Occipital lobe (tissue), 2 donors: ENCODE measurements around the gene C17orf107. TPM values are rescaled to one million over a fixed set of nuclear protein-coding genes. Genes with fewer than 3 reads are reported as not detected.
A peak's percentile ranks its signal among the peaks of the same experiment; 100 is the strongest.
"Not testable (repeated sequence)": the region's sequence is repeated elsewhere in the genome, so short reads cannot be mapped to it uniquely, and the experiment has no call there.

Source experiments
- DNase-seq: peaks from one replicate; lab custom pipeline; 2025; lab: John Stamatoyannopoulos, UW
- total RNA-seq: library from RNA; depleted of rRNA; stranded (reverse); fragments of >200 nt; gene quantifications from one replicate; pipeline ENCODE4 v1.2.3, GENCODE V29; 2014

The C17orf107 gene
- 6.9 TPM for total RNA-seq

GRCh38 chr17:4899341-4900230 is at the start of gene C17orf107:
Gene C17orf107, plus strand, starts transcription at chr17:4899536. Its CDS starts 227 bp downstream, at chr17:4899763.
- DNase-seq, result peak; percentile 68

- no peak for DNase-seq
These were observed 49.1 kb upstream of the C17orf107 start for GRCh38 chr17:4850246-4850645.

- no peak for DNase-seq
These were observed 48.3 kb upstream of the C17orf107 start for GRCh38 chr17:4851084-4851483.

GRCh38 chr17:4852567-4853207 is 46.6 kb upstream of the C17orf107 start:
- DNase-seq, result no peak

GRCh38 chr17:4853208-4853671 is 46.1 kb upstream of the C17orf107 start:
- DNase-seq, result no peak

DNA sequence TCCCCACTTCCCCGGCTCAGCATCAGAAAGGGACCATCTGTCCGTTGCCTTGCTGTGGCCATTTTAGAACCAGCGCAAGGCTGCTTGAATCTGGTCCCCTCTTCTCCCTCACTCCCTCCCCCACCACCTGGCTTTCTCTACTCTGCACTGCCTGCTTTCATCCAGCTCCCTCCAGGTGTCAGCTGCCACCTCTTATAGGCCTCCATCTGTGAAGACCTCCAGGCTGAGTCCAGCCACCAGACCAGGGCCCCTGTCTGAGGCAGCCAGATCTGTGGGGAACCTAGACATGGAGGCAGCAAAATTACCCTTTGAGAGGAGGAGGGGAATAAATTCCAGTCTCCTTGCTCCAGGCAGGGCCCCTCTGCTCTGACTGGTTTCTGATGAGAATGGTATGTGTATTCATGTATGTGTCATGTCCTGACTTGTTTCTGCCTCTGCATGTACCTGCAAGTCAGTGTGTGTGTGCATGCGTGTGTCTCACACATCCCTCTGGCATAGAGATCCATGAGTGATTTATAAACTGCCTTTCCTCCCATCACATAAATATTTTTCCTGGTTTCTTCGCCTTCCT is 45.1 kb upstream of the C17orf107 start:
- DNase-seq, result no peak

DNA sequence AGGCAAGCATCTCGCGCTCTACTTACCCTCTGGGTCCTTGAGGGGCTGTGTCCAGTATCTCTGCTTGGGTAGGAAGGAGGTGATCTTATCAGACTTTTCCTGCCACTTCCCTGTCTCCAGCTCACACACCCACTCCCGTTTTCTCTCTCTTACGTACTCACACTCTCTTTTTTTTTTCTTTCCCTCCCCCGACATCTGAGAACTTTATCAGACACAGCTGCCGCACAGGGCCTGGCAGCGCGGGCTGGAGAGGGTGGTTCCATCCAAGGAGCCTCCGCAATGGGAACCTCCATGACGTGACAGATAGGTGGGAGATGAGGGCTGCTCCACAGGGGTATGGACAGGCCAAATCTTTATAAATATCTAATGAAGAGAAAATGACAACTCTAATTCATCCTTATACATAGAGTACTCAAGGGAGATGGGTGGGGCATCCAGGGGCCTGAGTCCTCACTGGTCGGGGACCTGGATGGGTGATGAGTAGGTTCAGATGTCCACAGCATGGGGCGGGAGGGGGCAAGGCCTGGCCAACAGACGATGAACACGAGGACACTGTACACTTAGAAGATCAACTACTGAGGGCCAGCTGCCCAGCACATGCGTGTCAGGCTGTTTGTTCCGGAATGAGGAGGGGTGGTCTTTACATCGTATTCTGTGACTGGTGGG is 42.9 kb upstream of the C17orf107 start:
- DNase-seq, result no peak

GRCh38 chr17:4856937-4857314 is 42.4 kb upstream of the C17orf107 start:
- DNase-seq, result peak; percentile 35

GRCh38 chr17:4857347-4857746 is 42.0 kb upstream of the C17orf107 start:
- DNase-seq, result not testable (repeated sequence)

- peak; percentile 66 for DNase-seq
These were observed 41.1 kb upstream of the C17orf107 start for GRCh38 chr17:4858068-4858881.

DNA sequence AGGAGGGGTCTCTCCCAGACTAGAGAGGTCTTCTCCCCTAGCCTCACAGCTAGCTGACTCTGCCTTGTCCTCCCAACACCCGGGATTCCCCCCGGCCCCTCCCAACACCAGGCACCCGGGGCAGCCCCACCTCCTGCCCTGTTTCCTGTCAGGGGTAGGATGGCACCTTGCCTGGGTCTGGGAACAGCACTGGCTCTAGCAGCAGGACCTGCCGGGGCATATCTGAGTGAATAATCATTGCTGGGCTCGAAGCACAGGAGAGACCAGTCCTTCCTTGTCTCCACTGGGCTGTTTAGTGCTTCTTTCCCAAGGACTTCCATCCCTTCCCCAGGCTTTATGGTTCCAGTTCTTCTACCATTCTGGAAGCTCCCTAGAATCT is 40.5 kb upstream of the C17orf107 start:
- no peak for DNase-seq

DNA sequence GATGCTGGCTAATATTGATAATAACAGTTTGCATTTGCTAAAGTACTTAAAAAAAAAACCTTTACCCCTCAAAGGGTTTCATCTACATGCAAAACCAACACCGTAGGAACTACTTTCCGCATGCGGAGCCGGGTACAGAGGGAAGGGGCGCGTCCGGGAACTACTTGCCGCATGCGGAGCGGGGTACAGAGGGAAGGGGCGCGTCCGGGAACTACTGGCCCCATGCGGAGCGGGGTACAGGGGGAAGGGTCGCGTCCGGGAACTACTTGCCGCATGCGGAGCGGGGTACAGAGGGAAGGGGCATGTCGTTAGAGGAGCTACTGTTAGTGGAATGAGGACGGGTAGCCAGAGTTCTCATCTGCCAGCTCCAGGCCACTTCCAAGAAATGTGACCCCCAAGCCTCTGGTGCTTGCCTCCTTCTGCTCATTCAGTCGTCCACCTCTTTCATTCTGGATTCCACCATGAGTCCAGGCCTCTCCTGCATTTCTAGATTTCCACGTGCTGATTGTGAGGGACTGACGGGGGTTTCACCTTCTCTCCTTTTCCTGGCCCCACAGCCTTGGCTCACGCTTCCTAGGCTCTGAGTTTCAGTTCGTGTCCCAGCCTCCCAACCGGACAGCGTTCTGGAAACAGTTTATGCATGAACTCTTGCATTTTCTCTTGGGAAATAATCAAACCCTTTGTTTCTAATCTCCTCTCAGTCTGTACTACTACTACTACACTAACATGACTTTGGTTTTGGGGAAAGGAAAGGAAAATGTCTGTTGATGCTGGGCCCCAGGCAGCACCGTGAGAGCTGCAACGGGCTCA is 39.3 kb upstream of the C17orf107 start:
- no peak for DNase-seq

- DNase-seq, result no peak
These were observed 38.7 kb upstream of the C17orf107 start for GRCh38 chr17:4860651-4861050.

GRCh38 chr17:4861052-4861451 is 38.3 kb upstream of the C17orf107 start:
- no peak for DNase-seq

GRCh38 chr17:4862720-4863119 is 36.6 kb upstream of the C17orf107 start:
- DNase-seq, result no peak

DNA sequence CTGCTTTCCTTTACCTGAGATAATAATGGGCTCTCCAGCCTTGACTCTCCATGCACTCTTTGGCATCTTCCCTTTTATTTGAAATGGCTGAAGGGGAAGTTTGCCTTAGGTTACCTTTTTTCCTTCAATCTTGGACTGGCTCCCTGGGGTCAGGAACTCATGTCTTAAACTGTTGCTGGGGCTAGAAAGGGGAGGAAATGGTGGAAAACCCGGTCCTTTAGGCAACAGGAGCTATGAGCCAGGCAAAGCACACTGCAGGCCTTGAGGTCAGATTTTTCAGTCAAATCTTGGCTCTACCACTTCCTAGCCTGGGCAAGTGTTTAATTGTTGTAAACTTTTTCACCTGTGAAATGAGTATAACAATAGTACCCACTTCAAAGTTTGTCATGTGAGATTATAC is 36.0 kb upstream of the C17orf107 start:
- DNase-seq, result no peak

DNA sequence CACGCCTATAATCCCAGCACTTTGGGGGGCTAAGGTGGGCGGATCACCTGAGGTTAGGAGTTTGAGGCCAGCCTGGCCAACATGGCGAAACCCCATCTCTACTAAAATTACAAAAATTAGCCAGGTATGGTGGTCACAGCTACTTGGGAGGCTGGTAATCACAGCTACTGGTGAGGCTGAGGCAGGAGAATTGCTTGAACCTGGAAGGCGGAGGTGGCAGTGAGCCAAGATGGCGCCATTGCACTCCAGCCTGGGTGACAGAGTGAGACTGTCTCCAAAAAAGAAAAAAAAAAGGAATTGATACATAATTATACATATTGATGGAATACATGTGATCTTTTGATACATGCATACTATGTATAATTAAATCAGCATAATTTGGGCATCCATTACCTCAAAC is 31.8 kb upstream of the C17orf107 start:
- not testable (repeated sequence) for DNase-seq

GRCh38 chr17:4869058-4869998 is 30.0 kb upstream of the C17orf107 start:
- not testable (repeated sequence) for DNase-seq

DNA sequence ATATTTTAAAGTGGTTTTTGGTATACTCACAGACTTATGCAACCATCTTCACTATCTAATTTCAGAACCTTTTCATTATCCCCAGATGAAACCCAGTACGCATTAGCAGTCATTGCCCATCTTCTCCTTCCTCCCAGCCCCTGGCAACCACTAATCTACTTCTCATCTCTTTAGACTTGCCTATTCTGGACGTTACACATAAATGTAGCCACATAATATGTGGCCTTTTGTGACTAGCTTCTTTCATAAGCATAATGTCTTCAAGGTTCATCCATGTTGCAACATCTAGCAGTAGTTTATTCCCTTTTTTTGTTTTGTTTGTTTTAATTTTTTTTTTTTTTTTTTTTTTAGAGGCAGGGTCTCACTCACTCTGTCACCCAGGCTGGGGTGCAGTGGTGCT is 28.5 kb upstream of the C17orf107 start:
- no peak for DNase-seq
